Small intestine (tissue), 7 donors: ENCODE data around the gene MAP3K21. TPM values are rescaled to one million over a fixed set of nuclear protein-coding genes. Genes with fewer than 3 reads are reported as not detected.

Experiments used
- DNase-seq, 2 donors: peaks; one replicate each; pipeline versions ENCODE4 v3.0.0 to v3.0.0-alpha.2; 2013
- FAIRE-seq: peaks from 2 replicates; lab custom pipeline; 2012; peaks lifted over from hg19 to GRCh38; lab: Jason Lieb, UNC
- H3K27ac ChIP-seq, 3 donors: one replicate each; pipeline ENCODE4 v1.5.1; 2013; ENCODE audit warnings: low read length in 2 of 3, mild to moderate bottlenecking in 2 of 3, control low read depth in 1 of 3, inconsistent platforms in 1 of 3, low read depth in 1 of 3, moderate library complexity in 1 of 3
- H3K27me3 ChIP-seq, 3 donors: one replicate each; pipeline ENCODE4 v1.6.1; 2013; ENCODE audit warnings: low read length in 3 of 3, inconsistent platforms in 1 of 3; ENCODE audit not compliant: control insufficient read depth in 3 of 3, insufficient read depth in 3 of 3
- H3K36me3 ChIP-seq, 3 donors: one replicate each; pipeline ENCODE4 v1.6.1; 2013; ENCODE audit warnings: low read length in 3 of 3, inconsistent platforms in 1 of 3, low read depth in 1 of 3, mild to moderate bottlenecking in 1 of 3, moderate library complexity in 1 of 3; ENCODE audit not compliant: control insufficient read depth in 3 of 3, insufficient read depth in 2 of 3
- H3K4me1 ChIP-seq, 3 donors: one replicate each; pipeline ENCODE4 v1.6.1; 2013; ENCODE audit warnings: low read length in 2 of 3, inconsistent platforms in 1 of 3, low read depth in 1 of 3, mild to moderate bottlenecking in 1 of 3, moderate library complexity in 1 of 3; ENCODE audit not compliant: control insufficient read depth in 3 of 3, insufficient read depth in 2 of 3
- H3K4me3 ChIP-seq, 3 donors: one replicate each; pipeline ENCODE4 v1.5.1; 2013; ENCODE audit warnings: low read length in 3 of 3, control low read depth in 1 of 3, inconsistent platforms in 1 of 3, low read depth in 1 of 3, mild to moderate bottlenecking in 1 of 3, moderate library complexity in 1 of 3
- H3K9me3 ChIP-seq, 2 donors: one replicate each; pipeline ENCODE4 v1.6.1; 2013; ENCODE audit warnings: low read depth in 1 of 2, low read length in 1 of 2; ENCODE audit not compliant: control insufficient read depth in 2 of 2, insufficient read depth in 1 of 2
- WGBS, 3 donors: extraction: QIAGEN DNeasy Blood & Tissue Kit; methylation state at CpG; one replicate each; pipeline ENCODE4 v1.1.7; 2013; 5-methylcytosine and 5-hydroxymethylcytosine counted together
- polyA plus RNA-seq, 4 donors: library from polyadenylated mRNA; stranded (reverse) in 3 of 4; unstranded in 1 of 4; fragments of 200-250 nt in 3 of 4; fragments of 120-200 nt in 1 of 4; gene quantifications; one replicate each; pipeline versions ENCODE4 v1.2.1 to v1.2.3, GENCODE V29; 2013
- donor health status: healthy with polysubstance abuse.
- donor health status: control.
- donor health status: control.
- donor health status: Bipolar disorder and iron deficiency.
- donor health status: healthy.

The MAP3K21 gene
- polyA plus RNA-seq, 4 donors: 7.6 to 11.9 (median 10.6) TPM

GRCh38 chr1:233375653-233376052 is 48.1 kb downstream of the MAP3K21 start:
- DNase-seq (no peak), FAIRE-seq (no peak)
- WGBS, 3 donors: 68 to 72% (median 71%) methylated on average over 2 of the region's 2 CpGs
- no peak overlapping the region for H3K27ac ChIP-seq
- H3K9me3 ChIP-seq: no peaks in the 10 kb centered on the region
- peaks cover 0 to 20% (median 12%) of the 10 kb centered on the region in 3 donors for H3K36me3 ChIP-seq
- no peak overlapping the region for H3K4me3 ChIP-seq
- H3K4me1 ChIP-seq: no peaks in the 10 kb centered on the region
- H3K27me3 ChIP-seq: no peaks in the 10 kb centered on the region

GRCh38 chr1:233376382-233377110 is 49.0 kb downstream of the MAP3K21 start:
- Histone ChIP-seq H3K27me3 (no peaks in the 10 kb centered on the region), H3K4me3 (no peak overlapping the region), H3K27ac (no peak overlapping the region), H3K36me3 (peaks cover 0 to 20% (median 12%) of the 10 kb centered on the region in 3 donors), H3K9me3 (no peaks in the 10 kb centered on the region), H3K4me1 (no peaks in the 10 kb centered on the region)
- 72 to 82% (median 73%) methylated on average over 5 of the region's 5 CpGs for WGBS, 3 donors
- DNase-seq: no peak
- no peak for FAIRE-seq

- Histone ChIP-seq H3K4me3 (no peak overlapping the region), H3K36me3 (peaks cover 0 to 19% (median 5%) of the 10 kb centered on the region in 3 donors), H3K27me3 (no peaks in the 10 kb centered on the region), H3K27ac (no peak overlapping the region), H3K4me1 (no peaks in the 10 kb centered on the region), H3K9me3 (no peaks in the 10 kb centered on the region)
- WGBS, 3 donors: 69 to 86% (median 75%) methylated on average over 7 of the region's 7 CpGs
- no peak for FAIRE-seq
- DNase-seq: no peak
These were observed 52.4 kb downstream of the MAP3K21 start for GRCh38 chr1:233379869-233380438.

- H3K27me3 ChIP-seq: no peaks in the 10 kb centered on the region
- H3K9me3 ChIP-seq: no peaks in the 10 kb centered on the region
- DNase-seq (no peak), FAIRE-seq (no peak)
- H3K36me3 ChIP-seq: peaks cover 0 to 18% (median 5%) of the 10 kb centered on the region in 3 donors
- H3K27ac ChIP-seq: no peak overlapping the region
- H3K4me3 ChIP-seq: no peak overlapping the region
- H3K4me1 ChIP-seq: no peaks in the 10 kb centered on the region
- WGBS, 3 donors: 51 to 68% (median 53%) methylated on average over 2 of the region's 2 CpGs
These were observed 54.3 kb downstream of the MAP3K21 start for GRCh38 chr1:233381806-233382205.

- H3K27ac ChIP-seq: no peak overlapping the region
- FAIRE-seq (no peak), DNase-seq (no peak)
- no peaks in the 10 kb centered on the region for H3K4me1 ChIP-seq
- WGBS, 3 donors: 70 to 93% (median 88%) methylated on average over 3 of the region's 3 CpGs
- H3K27me3 ChIP-seq: no peaks in the 10 kb centered on the region
- H3K4me3 ChIP-seq: no peak overlapping the region
- H3K9me3 ChIP-seq: no peaks in the 10 kb centered on the region
- H3K36me3 ChIP-seq: peaks cover 0 to 13% (median under 1%) of the 10 kb centered on the region in 3 donors
These were observed 56.5 kb downstream of the MAP3K21 start for GRCh38 chr1:233383984-233384383.

GRCh38 chr1:233386336-233386735 is 58.8 kb downstream of the MAP3K21 start:
- Histone ChIP-seq H3K36me3 (peaks cover 0 to 5% (median 0%) of the 10 kb centered on the region in 3 donors), H3K27me3 (no peaks in the 10 kb centered on the region), H3K9me3 (no peaks in the 10 kb centered on the region), H3K4me3 (no peak overlapping the region), H3K4me1 (no peaks in the 10 kb centered on the region), H3K27ac (no peak overlapping the region)
- DNase-seq (peak in 1 of 2 donors; percentile 71), FAIRE-seq (no peak)
- 13 to 81% (median 62%) methylated on average over 2 of the region's 2 CpGs for WGBS, 3 donors

- H3K36me3 ChIP-seq: no peaks in the 10 kb centered on the region
- 24 to 68% (median 54%) methylated on average over 3 of the region's 3 CpGs for WGBS, 3 donors
- DNase-seq (no peak), FAIRE-seq (no peak)
- no peaks in the 10 kb centered on the region for H3K4me1 ChIP-seq
- no peak overlapping the region for H3K4me3 ChIP-seq
- H3K27ac ChIP-seq: no peak overlapping the region
- H3K27me3 ChIP-seq: no peaks in the 10 kb centered on the region
- H3K9me3 ChIP-seq: no peaks in the 10 kb centered on the region
These were observed 60.1 kb downstream of the MAP3K21 start for GRCh38 chr1:233387585-233387984.

GRCh38 chr1:233389169-233389568 is 61.6 kb downstream of the MAP3K21 start:
- 85 to 89% (median 89%) methylated on average over 1 of the region's 1 CpG for WGBS, 3 donors
- Histone ChIP-seq H3K4me1 (no peaks in the 10 kb centered on the region), H3K4me3 (no peak overlapping the region), H3K27ac (no peak overlapping the region), H3K27me3 (no peaks in the 10 kb centered on the region), H3K9me3 (no peaks in the 10 kb centered on the region), H3K36me3 (no peaks in the 10 kb centered on the region)
- DNase-seq (no peak), FAIRE-seq (no peak)
